ENCODE data around the gene MYO1D. TPM values are rescaled to one million over a fixed set of nuclear protein-coding genes. Genes with fewer than 3 reads are reported as not detected.

The MYO1D gene
- total RNA-seq, 1 donor from 2014 or later, result 11.9 TPM

DNA sequence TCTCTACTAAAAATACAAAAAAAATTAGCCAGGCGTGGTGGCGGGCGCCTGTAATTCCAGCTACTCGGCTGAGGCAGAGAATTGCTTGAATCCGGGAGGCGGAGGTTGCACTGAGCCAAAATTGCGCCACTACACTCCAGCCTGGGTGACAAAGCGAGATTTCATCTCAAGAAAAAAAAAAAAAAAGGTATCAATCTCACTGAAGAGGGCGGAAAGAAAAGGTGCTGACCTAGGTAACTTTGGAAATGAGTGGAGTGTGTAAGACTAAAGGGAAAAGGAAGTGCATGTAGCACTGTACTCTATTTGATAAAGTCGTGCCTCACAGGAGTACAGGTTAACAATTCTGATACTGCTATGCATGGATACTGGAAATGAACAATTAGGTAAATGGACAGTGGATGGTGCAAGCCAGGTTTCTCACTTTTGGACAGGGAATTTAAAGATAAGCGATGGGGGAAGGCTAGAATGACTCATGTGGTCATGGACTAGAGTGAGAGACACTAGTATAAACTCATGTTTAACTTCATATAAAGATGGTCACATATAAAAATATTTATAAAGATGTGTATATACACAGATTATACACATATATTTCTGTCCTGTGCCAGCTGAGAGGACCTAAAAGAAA, 247.2 kb downstream of the MYO1D start:
- no peaks in the 10 kb centered on the region for H3K9me3 Mint-ChIP-seq
- DNase-seq (ENCODE audit: low read depth, low spot score), result no peak
- H3K36me3 Mint-ChIP-seq (ENCODE audit: low read depth), result no peaks in the 10 kb centered on the region
- H3K27ac Mint-ChIP-seq (ENCODE audit: unreplicated experiment), result no peak overlapping the region
- H3K27me3 Mint-ChIP-seq (ENCODE audit: low read depth), result no peaks in the 10 kb centered on the region
- H3K4me1 Mint-ChIP-seq, result peaks cover 16% of the 10 kb centered on the region
- H3K4me3 Mint-ChIP-seq, result no peak overlapping the region
- no peak for TF ChIP-seq CTCF (conservative IDR thresholded peaks at IDR 0.05)

DNA sequence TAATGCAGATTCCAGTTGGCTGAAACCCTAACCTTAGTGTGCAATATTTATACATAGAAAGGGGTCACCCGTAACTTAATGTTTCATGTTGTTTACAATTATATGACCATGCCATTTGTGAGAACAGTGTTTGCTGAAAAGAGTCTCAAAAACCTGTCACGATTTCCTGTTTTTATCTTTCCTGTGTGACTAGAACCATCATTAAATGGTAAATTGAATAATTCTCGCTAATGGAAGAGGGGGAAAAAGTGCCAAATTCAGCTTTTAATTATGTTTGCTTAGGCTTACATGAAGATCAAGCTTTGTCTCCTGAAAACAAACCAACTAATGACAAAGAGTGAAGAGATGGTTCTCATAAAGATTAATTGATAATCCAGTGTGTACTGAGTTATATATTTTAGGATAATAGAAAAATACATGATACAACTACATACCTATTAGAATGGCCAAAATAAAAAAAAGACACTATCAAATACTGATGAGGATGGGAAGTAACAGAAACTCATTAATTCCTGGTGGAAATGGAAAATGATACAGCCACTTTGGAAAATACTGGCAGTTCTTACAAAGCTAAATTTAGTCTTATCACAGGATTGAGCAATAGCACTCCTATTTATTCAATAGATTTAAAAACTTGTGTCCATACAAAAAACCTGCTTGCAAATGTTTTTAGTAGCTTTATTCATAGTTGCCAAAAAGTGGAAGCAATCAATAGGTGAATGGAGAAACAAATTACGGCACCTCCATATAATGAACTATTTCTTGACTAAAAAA, 248.5 kb downstream of the MYO1D start:
- DNase-seq (ENCODE audit: low read depth, low spot score), result no peak
- Mint-ChIP-seq H3K36me3 (ENCODE audit: low read depth) (no peaks in the 10 kb centered on the region), H3K4me3 (no peak overlapping the region), H3K27ac (ENCODE audit: unreplicated experiment) (no peak overlapping the region), H3K27me3 (ENCODE audit: low read depth) (no peaks in the 10 kb centered on the region), H3K9me3 (no peaks in the 10 kb centered on the region), H3K4me1 (peaks cover 16% of the 10 kb centered on the region)
- TF ChIP-seq CTCF (conservative IDR thresholded peaks at IDR 0.05), result no peak

- Mint-ChIP-seq H3K36me3 (ENCODE audit: low read depth) (no peaks in the 10 kb centered on the region), H3K27ac (ENCODE audit: unreplicated experiment) (peak overlapping the region; percentile 63), H3K4me1 (peaks cover 16% of the 10 kb centered on the region), H3K9me3 (no peaks in the 10 kb centered on the region), H3K27me3 (ENCODE audit: low read depth) (no peaks in the 10 kb centered on the region), H3K4me3 (peak overlapping the region; percentile 48)
- TF ChIP-seq CTCF (conservative IDR thresholded peaks at IDR 0.05), result no peak
- peak; percentile 26 for DNase-seq (ENCODE audit: low read depth, low spot score)
Measured at GRCh38 chr17:32627239-32627996, 249.5 kb downstream of the MYO1D start.

DNA sequence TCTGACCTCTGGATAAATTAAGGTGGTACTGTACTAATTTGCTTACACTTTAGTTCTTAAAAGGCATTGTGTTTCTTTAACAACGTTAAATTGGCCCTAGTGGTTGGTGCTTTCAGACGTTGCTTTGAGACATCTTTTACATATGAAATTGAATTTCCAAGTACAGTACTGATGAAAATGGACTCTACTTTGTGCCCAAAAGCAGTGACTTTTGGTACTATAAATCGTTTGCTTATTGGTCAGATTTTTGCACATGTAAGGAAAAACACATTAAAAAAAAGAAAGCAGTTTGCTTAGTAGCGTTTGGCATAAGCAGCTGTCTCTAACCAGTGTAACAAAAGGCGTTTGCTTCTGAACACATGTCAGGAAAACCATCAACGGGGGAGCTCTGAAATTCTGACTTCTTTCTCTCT, 250.5 kb downstream of the MYO1D start:
- H3K4me3 Mint-ChIP-seq, result no peak overlapping the region
- peaks cover 16% of the 10 kb centered on the region for H3K4me1 Mint-ChIP-seq
- DNase-seq (ENCODE audit: low read depth, low spot score), result no peak
- no peaks in the 10 kb centered on the region for H3K36me3 Mint-ChIP-seq (ENCODE audit: low read depth)
- H3K27ac Mint-ChIP-seq (ENCODE audit: unreplicated experiment), result no peak overlapping the region
- no peaks in the 10 kb centered on the region for H3K27me3 Mint-ChIP-seq (ENCODE audit: low read depth)
- H3K9me3 Mint-ChIP-seq, result no peaks in the 10 kb centered on the region
- no peak for TF ChIP-seq CTCF (conservative IDR thresholded peaks at IDR 0.05)

DNA sequence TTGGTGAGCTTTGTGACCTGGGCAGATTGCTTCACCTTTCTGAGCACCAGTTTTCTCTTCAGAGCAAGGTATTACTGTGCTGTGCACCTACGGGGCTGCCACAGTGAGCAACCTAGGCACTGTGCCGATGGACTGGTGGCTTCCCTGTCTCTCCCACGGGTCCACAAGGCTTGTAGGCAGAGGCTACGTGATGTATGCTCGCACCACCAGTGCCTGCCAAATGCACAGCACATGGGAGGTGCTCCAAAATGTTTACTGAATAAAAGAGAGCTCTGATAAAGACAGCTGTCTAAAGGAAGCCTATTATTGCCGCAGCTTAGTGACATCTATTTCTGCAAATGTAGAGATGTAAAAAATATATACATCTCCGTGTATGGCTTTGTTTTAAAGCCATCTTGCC, 251.0 kb downstream of the MYO1D start:
- no peaks in the 10 kb centered on the region for H3K36me3 Mint-ChIP-seq (ENCODE audit: low read depth)
- DNase-seq (ENCODE audit: low read depth, low spot score), result no peak
- H3K9me3 Mint-ChIP-seq, result no peaks in the 10 kb centered on the region
- no peak overlapping the region for H3K27ac Mint-ChIP-seq (ENCODE audit: unreplicated experiment)
- TF ChIP-seq CTCF (conservative IDR thresholded peaks at IDR 0.05), result no peak
- H3K27me3 Mint-ChIP-seq (ENCODE audit: low read depth), result no peaks in the 10 kb centered on the region
- no peak overlapping the region for H3K4me3 Mint-ChIP-seq
- H3K4me1 Mint-ChIP-seq, result peaks cover 16% of the 10 kb centered on the region
